HG03571 (cell line): ENCODE data around the gene KCNA5.

Source experiments
- ATAC-seq: cut with Tn5 transposase; IDR thresholded peaks from one replicate; pipeline ENCODE4 v1.9.1; 2021; ENCODE audit not compliant: unreplicated experiment

The KCNA5 gene

GRCh38 chr12:5043589-5044419 lies at the start of gene KCNA5:
TSS of gene KCNA5 (plus strand) at chr12:5043879. CDS start at chr12:5044148, 269 bp downstream.
- ATAC-seq: no peak

- no peak for ATAC-seq
Measured at GRCh38 chr12:4994622-4995021, 49.1 kb upstream of the KCNA5 start.

- no peak for ATAC-seq
Measured at GRCh38 chr12:4996714-4997113, 47.0 kb upstream of the KCNA5 start.

DNA sequence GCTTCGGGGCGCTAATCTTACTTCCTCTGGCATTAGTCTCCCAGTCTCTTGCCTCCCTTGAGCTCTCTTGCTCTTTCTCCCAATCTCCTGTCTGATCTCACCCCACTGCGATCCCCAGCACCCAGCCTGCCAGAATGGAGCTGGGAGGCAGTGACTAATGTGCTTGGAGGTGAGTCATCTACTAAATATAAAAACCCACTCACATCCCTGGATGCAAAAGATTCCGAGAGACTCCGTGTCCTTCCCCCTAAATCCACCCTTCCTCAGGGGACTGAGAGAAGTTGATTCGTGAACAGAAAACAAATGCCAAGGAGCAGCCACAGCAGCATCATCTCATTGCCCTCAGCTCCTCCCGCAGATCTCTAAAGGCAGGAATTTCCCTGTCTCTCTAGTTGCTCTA lies 45.7 kb upstream of the KCNA5 start:
- no peak for ATAC-seq

GRCh38 chr12:5000204-5000603 lies 43.5 kb upstream of the KCNA5 start:
- no peak for ATAC-seq

GRCh38 chr12:5000658-5001385 lies 42.9 kb upstream of the KCNA5 start:
- no peak for ATAC-seq

- no peak for ATAC-seq
Measured at GRCh38 chr12:5003025-5003666, 40.5 kb upstream of the KCNA5 start.

GRCh38 chr12:5008661-5009060 lies 35.0 kb upstream of the KCNA5 start:
- ATAC-seq: no peak

GRCh38 chr12:5010151-5010550 lies 33.5 kb upstream of the KCNA5 start:
- no peak for ATAC-seq

DNA sequence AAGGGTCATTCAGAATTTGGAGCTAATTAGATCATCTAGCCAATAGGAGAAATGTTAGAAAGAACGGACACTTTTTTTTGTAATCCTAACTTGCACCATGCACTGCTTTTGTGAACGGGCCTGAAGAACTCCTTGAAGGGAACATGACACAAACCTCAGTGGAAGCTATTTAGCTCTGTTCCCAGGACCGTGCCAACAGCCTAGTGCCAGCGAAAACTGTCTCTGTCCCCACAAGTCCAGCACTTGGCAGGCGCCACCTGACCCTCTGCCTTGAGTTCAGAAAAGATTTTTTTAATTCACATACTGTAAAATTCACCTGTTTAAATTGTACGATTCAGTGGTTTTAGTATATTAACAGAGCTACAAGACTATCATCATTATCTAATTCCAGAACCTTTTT lies 31.3 kb upstream of the KCNA5 start:
- ATAC-seq: no peak

DNA sequence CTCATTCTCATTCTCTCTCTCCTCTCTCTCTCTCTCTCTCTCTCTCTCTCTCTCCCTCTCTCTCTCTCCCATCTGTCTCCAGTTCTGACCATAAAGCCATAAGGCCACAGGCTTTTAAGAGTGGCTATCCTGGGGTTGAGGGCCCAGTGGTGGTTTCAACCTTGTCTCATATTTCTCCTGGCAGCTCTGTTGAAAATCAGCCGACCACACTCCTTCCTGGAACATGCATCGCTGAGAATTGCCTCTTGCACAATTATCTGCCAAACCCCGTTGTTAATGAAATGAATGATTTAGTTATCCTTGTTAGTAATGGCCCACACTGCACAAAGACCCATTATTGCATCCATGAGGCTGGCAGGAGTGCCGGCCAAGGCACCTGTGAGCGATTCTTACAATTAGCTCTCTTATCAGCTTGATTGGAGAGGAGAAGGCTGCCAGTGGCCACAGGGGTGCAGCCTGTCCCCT lies 30.4 kb upstream of the KCNA5 start:
- no peak for ATAC-seq

DNA sequence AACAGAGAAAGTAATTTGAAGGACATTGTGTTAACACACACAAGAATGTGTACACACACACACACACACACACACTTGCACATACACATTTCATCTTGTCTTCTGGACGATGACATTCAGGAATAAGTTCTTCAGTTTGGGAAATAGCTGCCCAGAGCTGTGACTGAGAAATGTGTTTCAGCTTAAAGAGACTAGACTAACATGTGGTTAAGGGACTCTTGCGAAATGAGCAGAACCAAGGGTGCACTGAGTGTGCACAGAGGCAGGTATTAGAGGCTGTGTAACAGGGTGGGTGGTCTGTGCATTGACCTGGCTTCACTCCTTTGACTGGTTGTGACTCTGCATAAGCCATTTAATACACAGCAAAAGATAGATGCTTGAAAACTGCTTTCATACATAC lies 29.4 kb upstream of the KCNA5 start:
- no peak for ATAC-seq

- no peak for ATAC-seq
Measured at GRCh38 chr12:5015711-5016492, 27.8 kb upstream of the KCNA5 start.

DNA sequence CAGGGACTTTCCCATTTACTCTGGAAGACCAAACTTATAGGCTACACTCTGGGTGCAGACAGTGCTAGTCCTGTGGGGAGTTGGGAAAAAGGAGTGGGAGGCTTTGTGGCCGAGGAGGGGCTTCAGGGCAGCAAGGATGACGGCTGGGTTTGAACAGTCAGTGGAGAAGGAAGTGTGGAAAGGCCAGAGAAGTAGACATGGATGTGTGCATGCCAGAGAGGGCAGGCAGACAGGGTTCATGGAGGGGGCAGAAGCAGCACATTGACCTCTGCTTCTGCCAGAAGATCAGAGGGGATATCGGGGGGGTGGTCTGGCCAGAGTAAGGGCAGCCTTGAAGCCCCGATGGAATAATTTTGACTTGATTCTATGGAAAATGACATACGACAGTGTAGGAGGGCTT lies 27.2 kb upstream of the KCNA5 start:
- no peak for ATAC-seq

DNA sequence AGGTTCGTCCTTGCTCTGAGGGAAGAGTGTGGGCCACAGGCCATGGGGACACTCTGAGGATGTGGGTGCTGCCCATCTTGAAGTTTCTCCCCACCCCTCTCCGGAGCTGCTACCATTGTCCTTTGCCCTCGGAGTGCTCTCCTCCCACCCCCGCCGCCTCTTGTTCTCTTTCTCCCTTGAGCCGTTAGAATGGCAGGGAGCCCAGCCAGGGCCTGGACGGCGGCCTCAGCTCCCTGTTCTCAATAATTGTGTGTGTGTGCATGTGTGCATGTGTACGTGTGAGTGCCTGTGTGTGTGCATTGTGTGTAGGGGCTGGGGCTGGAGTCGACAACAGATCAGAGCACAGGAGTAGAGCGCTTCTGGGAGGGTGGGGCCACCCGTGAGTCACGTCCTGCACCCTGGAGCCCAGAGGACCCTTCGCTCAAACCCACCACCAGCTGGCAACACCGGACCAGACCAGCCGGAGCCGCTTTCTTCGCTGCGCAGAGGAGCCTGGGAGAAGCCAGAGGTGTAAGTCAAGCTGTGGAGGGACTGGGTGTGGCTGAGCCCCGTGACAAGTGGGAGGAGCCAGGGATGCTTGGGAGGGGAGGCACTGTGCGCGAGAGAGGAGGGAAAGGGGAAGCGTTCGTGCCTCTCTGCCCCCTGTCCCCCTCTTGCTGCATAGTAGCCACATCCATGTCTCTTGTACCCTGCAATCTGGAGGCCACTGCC lies 25.9 kb upstream of the KCNA5 start:
- ATAC-seq: no peak

DNA sequence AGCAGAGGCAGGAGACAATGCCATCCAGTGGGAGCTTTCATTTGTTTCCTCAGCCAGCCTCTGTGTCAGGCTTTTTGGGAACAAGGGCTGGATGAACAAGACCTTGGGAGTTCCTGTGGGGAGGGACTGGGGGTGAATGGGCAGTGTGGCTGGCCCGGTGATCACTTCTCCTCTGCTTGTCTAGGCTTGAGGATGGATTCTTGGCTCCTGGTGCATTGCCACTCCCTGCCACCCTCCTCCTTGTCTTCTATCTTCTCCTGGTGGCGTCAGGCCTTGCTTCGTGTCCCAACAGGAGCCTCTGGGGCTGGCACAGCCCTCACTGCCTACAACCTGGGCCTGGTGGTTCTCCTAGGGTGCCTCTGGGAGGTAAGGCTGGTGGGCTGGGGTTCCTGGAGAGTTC lies 25.0 kb upstream of the KCNA5 start:
- no peak for ATAC-seq

GRCh38 chr12:5022025-5022424 lies 21.7 kb upstream of the KCNA5 start:
- no peak for ATAC-seq

DNA sequence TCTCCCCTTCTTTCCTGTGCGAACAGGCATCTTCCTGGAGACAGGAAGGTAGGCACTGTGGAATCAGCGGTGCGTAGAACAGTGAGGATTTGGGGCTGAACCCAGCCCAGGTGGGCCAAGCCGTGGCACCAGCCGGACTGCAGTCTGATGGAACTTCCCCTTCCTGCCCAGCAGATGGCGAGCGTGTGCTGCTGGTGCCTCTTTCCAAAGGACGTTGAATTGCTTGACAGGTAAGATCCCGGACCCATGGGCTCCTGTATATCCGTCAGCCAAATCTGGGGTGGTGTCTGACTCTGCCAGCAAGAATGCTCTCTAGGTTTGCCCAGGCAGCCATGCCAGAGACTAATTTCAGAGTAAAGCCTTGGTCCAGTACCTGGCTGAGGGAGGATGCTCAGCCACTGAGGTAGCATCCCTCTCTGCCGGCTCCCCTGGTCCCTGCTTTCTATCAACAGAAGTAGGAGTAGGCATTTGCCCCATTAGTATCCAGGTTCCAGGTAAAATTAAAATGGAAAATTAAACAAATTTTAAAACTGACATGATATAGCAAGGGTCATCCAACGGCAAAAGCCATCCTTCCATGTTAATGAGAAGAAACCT lies 21.1 kb upstream of the KCNA5 start:
- no peak for ATAC-seq

GRCh38 chr12:5023842-5024241 lies 19.8 kb upstream of the KCNA5 start:
- ATAC-seq: no peak

DNA sequence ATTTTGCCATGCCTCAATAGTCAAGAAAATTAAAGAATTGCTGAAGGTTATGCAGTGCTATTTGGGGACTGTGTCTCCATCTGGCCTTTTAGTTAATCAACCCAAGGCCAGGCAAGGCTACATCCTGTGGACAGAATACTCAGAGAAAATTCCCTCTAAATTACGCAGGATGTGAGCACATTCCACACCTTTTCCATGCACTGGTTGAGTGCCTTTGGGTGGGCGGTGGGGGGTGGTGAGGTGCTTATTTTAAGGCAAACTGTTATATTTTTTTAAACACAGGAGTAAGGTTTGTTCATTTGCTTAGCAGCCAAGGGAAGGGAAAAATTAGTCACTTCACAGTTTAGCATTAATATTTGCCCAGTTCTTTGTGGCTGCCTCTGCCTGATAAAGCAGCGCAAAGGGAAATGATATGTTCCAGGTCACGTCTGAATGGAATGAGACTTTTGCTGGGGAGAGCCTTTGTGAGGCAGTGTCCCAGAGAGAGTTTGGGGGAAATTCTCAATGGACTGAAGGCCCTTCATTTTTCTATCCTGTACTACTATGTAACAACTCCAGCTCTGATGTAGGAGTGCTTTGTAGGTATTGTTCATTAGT lies 17.2 kb upstream of the KCNA5 start:
- ATAC-seq: no peak
